Neural progenitor cell (in vitro differentiated cells): ENCODE results near the gene FGFBP3. TPM values are rescaled to one million over a fixed set of nuclear protein-coding genes. Genes with fewer than 3 reads are reported as not detected.
A peak's percentile ranks its signal among the peaks of the same experiment; 100 is the strongest.

Experiments
- DNase-seq: peaks from one replicate; pipeline ENCODE4 v3.0.0-alpha.2; 2016; ENCODE audit warnings: low spot score
- H2AFZ ChIP-seq: fragments of 200-600 bp; sonication (generic); replicated peaks from 2 replicates; pipeline ENCODE4 v1.6.1; 2016; ENCODE audit warnings: antibody characterized with exemption
- H3F3A ChIP-seq: fragments of 200-600 bp; sonication (generic); 2 replicates; pipeline ENCODE4 v1.6.1; 2016; ENCODE audit warnings: antibody characterized with exemption, low read depth
- H3K27ac ChIP-seq: fragments of 200-600 bp; sonication (generic); 2 replicates; pipeline ENCODE4 v1.5.1; 2016; ENCODE audit warnings: mild to moderate bottlenecking
- H3K27me3 ChIP-seq: fragments of 200-600 bp; sonication (generic); 2 replicates; pipeline ENCODE4 v1.6.1; 2016; ENCODE audit warnings: mild to moderate bottlenecking, moderate library complexity
- H3K36me3 ChIP-seq: fragments of 200-600 bp; sonication (generic); 2 replicates; pipeline ENCODE4 v1.5.1; 2016
- H3K4me1 ChIP-seq: fragments of 200-600 bp; sonication (generic); 2 replicates; pipeline ENCODE4 v1.6.1; 2016; ENCODE audit warnings: mixed run types
- H3K4me2 ChIP-seq: fragments of 200-600 bp; sonication (generic); 2 replicates; pipeline ENCODE4 v1.6.1; 2016
- H3K4me3 ChIP-seq: fragments of 200-600 bp; sonication (generic); 2 replicates; pipeline ENCODE4 v1.5.1; 2016
- H3K79me2 ChIP-seq: fragments of 200-600 bp; sonication (generic); 2 replicates; pipeline ENCODE4 v1.6.1; 2016; ENCODE audit warnings: low read depth
- H3K9ac ChIP-seq: fragments of 200-600 bp; sonication (generic); 2 replicates; pipeline ENCODE4 v1.6.1; 2016
- H3K9me3 ChIP-seq: fragments of 200-600 bp; sonication (generic); 2 replicates; pipeline ENCODE4 v1.5.1; 2016; ENCODE audit warnings: low read depth
- H4K20me1 ChIP-seq: fragments of 200-600 bp; sonication (generic); 2 replicates; pipeline ENCODE4 v1.6.1; 2016; ENCODE audit warnings: low read depth
- H3K27ac Mint-ChIP-seq: 3 replicates; pipeline ENCODE4 v1.8.0; 2021; ENCODE audit warnings: mixed read lengths
- H3K27me3 Mint-ChIP-seq: 2 replicates; pipeline ENCODE4 v1.8.0; 2022; ENCODE audit warnings: low read depth, mild to moderate bottlenecking, inconsistent platforms, moderate library complexity, mixed read lengths; ENCODE audit not compliant: insufficient read depth
- H3K36me3 Mint-ChIP-seq: 3 replicates; pipeline ENCODE4 v1.8.0; 2021; ENCODE audit warnings: mixed read lengths
- H3K4me1 Mint-ChIP-seq: 3 replicates; pipeline ENCODE4 v1.8.0; 2021; ENCODE audit warnings: mixed read lengths
- H3K4me3 Mint-ChIP-seq: 3 replicates; pipeline ENCODE4 v1.8.0; 2021; ENCODE audit warnings: mild to moderate bottlenecking, moderate library complexity, mixed read lengths
- H3K9me3 Mint-ChIP-seq: 3 replicates; pipeline ENCODE4 v1.8.0; 2020; ENCODE audit warnings: mixed read lengths
- CTCF ChIP-seq: fragments of 200-600 bp; sonication (generic); IDR thresholded peaks from 2 replicates; pipeline ENCODE4 v1.5.1; 2017; ENCODE audit warnings: antibody characterized with exemption, mild to moderate bottlenecking
- EZH2phosphoT487 ChIP-seq: fragments of 200-600 bp; sonication (generic); IDR thresholded peaks from 2 replicates; pipeline ENCODE4 v1.6.1; 2017; ENCODE audit warnings: antibody characterized with exemption
- small RNA-seq: library from RNA; depleted of rRNA; stranded (forward); fragments of <200 nt; gene quantifications from one replicate; pipeline ENCODE3, GENCODE V24; 2015
- total RNA-seq: library from RNA; depleted of rRNA; stranded (reverse); fragments of >200 nt; gene quantifications from 2 replicates; pipeline ENCODE4 v1.2.3, GENCODE V29; 2015; ENCODE audit warnings: low replicate concordance

FGFBP3 gene
- total RNA-seq, 1 donor from 2014 or later = 14.0 TPM

- Histone ChIP-seq H3K79me2 (no peaks in the 10 kb centered on the region), H3K9ac (no peak overlapping the region), H3K36me3 (peaks cover 40% of the 10 kb centered on the region), H3K27me3 (no peaks in the 10 kb centered on the region), H3K27ac (no peak overlapping the region), H3K9me3 (no peaks in the 10 kb centered on the region), H4K20me1 (no peaks in the 10 kb centered on the region), H3F3A (peaks cover 22% of the 10 kb centered on the region), H3K4me2 (no peak overlapping the region), H2AFZ (no peak overlapping the region), H3K4me1 (no peaks in the 10 kb centered on the region), H3K4me3 (no peak overlapping the region)
- peak; percentile 43 for TF ChIP-seq CTCF
- no peak for TF ChIP-seq EZH2phosphoT487
- Mint-ChIP-seq H3K9me3 (no peaks in the 10 kb centered on the region), H3K36me3 (peaks cover 41% of the 10 kb centered on the region), H3K27ac (no peak overlapping the region), H3K4me1 (no peaks in the 10 kb centered on the region), H3K27me3 (no peaks in the 10 kb centered on the region), H3K4me3 (no peak overlapping the region)
- peak; percentile 22 for DNase-seq
These were observed 52.6 kb downstream of the FGFBP3 start for GRCh38 chr10:91856637-91857036.

Small RNA genes within 50 kb of the gene (small RNA-seq; reads per million reads assigned to genes)
- gene AL359198.2 = not detected

Other genes with a start within 250 kb of the FGFBP3 start
- gene TNKS2, start 111.1 kb downstream of the FGFBP3 start, total RNA-seq = 47.2 and 53.4 TPM in 2 replicates
- gene BTAF1, start 14.3 kb upstream of the FGFBP3 start, total RNA-seq = 87.3 and 127 TPM in 2 replicates